ENCODE data around the gene FAM25G. TPM values are rescaled to one million over a fixed set of nuclear protein-coding genes. Genes with fewer than 3 reads are reported as not detected.
"Not testable (repeated sequence)": the region's sequence is repeated elsewhere in the genome, so short reads cannot be mapped to it uniquely, and the experiment has no call there.

Gene FAM25G
- not detected in 2 replicates for total RNA-seq

GRCh38 chr10:47491600-47491999, at the start of gene FAM25G:
FAM25G (minus strand) TSS chr10:47491700; CDS start chr10:47491674, 26 bp downstream.
- not testable (repeated sequence) for DNase-seq (ENCODE audit: low read depth in 2 of 2)

- DNase-seq (ENCODE audit: low read depth in 2 of 2), result not testable (repeated sequence)
Measured at GRCh38 chr10:47536430-47536829, 44.9 kb upstream of the FAM25G start.

GRCh38 chr10:47523475-47523874, 32.0 kb upstream of the FAM25G start, which contains the start of gene AGAP9:
AGAP9 (minus strand) TSS chr10:47523638; CDS start chr10:47523526, 112 bp downstream.
- not testable (repeated sequence) for DNase-seq (ENCODE audit: low read depth in 2 of 2)

- not testable (repeated sequence) for DNase-seq (ENCODE audit: low read depth in 2 of 2)
Measured at GRCh38 chr10:47502313-47502712, 10.8 kb upstream of the FAM25G start.

DNA sequence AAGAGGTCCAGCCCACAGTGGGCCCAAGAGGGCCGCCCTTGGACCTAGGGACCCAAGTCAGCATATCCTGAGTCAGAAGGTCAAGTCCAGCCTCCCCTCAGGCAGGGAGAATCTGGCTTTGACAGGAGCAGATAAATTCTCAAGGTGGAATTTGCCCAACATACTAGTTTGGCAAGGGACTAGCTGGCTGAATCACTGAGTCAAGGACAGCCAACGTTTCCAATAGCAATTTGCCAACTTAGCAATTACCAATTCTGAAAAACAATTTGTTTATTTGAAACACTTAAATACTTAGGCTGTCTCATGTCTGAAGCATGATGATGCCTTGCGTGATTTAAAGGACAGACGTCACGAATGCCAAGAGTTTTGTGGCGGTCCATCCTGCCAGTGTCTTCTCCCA, 2.7 kb upstream of the FAM25G start:
- DNase-seq (ENCODE audit: low read depth in 2 of 2), result not testable (repeated sequence)

DNA sequence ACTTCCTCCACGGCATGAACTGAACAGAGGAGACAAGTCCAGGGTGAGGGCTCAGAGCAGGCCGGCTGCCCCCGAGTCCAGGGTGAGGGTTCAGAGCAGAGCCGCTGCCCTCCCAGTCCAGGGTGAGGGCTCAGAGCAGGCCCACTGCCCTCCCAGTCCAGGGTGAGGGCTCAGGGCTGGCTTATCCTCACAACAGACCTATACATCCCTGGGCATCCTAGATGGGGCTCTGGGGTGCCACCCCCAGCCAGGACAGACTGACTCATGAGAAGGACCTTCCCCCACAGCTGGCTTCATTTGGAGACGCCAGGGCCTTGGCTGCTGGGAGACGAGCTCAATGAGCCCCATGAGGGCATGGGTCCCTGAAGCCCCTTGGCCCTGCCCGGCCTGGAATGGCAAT, 1.9 kb downstream of the FAM25G start:
- not testable (repeated sequence) for DNase-seq (ENCODE audit: low read depth in 2 of 2)

GRCh38 chr10:47485943-47486342, 5.6 kb downstream of the FAM25G start:
- DNase-seq (ENCODE audit: low read depth in 2 of 2), result not testable (repeated sequence)

DNA sequence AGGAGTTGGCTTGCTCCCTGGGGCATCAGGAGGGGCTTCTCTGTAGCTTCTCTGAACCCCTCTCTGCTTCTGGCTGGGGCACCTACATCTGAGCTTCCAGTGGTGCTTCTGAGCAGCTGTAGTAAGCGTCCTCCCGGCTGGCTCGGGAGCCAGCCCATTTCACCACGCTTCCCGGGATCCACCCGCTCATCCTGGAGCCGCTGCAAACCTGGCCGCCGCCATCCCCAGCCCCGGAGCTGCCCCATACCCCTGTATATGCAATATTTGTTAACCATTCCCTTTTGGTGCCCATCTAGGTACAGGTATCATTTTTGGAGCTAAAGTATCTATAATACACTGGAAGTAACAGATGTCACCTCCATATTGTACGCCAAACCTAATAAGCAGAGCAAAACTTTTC, 6.7 kb downstream of the FAM25G start:
- not testable (repeated sequence) for DNase-seq (ENCODE audit: low read depth in 2 of 2)

- not testable (repeated sequence) for DNase-seq (ENCODE audit: low read depth in 2 of 2)
Measured at GRCh38 chr10:47483923-47484322, 7.6 kb downstream of the FAM25G start, which contains the start of gene ANXA8. ANXA8 (minus strand) TSS chr10:47484115; CDS start chr10:47483933, 182 bp downstream.

DNA sequence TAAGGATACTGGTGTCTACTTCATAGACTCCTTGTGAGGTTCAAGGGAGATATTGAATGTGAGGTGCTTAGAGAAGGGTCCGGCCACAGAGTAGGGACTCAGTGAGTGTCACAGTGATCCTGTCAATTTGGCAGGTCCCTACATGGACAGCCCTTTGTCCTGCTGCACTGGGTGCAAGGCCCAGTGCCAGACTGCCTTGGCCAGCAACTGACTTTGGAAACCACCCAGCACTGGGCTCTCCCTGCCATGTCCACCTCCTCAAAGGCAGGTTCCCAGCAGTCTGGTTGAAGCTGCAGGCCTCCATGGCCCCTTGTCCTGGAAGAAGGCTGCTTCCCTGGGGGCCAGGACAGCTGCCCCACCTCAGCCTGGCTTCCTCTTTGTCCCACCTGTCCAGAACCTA, 9.1 kb downstream of the FAM25G start:
- DNase-seq (ENCODE audit: low read depth in 2 of 2), result not testable (repeated sequence)

- DNase-seq (ENCODE audit: low read depth in 2 of 2), result not testable (repeated sequence)
Measured at GRCh38 chr10:47481768-47482181, 9.7 kb downstream of the FAM25G start.

DNA sequence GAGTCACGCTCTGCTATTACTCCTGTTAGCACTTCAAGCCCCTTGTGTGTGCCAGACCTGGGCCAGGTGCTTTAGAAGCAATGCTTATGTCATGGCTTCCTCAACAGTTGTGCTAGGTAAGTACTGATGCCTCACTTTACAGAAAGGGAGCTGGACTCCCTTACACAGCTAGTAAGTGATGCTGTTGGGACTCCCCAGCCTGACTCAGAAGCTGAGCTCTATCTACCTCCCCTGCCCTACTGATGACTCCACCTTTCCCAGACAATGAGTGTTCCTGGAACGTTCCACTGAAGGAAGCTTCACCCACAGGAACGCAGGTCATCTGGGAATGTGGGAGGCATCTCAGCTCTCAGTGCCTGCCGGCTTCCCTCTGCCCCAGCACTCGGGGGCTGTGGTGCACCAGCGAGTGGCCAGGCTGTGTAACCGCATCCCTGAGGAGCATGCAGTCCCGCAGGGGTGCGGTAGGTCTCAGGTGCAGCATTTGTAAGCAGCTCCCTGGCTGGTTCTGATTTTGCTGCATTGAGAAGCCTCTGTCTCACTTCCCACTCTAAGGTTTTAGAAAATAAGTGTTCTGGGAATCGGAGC, 10.2 kb downstream of the FAM25G start:
- peak in 1 of 2 donors; percentile 0 for DNase-seq (ENCODE audit: low read depth in 2 of 2)

DNA sequence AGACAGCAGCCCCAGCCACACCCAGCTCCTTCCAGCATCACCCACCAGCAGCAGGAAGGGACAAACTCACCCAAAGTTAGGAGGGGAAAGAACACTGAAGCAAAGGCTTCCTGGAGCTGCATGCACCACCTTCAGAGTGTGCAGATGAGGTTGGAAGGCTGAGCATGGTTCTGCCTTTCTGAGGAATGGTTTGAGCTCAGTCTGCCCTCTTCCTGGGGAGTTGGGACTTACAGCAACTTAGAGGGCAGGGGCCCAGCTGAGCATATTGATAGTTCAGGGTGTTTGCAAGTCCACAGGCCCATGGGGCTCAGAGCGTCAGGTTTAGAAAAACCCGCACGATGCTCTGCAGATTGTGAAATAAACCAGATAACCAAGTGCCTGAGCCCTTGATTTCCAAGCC, 11.4 kb downstream of the FAM25G start:
- not testable (repeated sequence) for DNase-seq (ENCODE audit: low read depth in 2 of 2)

DNA sequence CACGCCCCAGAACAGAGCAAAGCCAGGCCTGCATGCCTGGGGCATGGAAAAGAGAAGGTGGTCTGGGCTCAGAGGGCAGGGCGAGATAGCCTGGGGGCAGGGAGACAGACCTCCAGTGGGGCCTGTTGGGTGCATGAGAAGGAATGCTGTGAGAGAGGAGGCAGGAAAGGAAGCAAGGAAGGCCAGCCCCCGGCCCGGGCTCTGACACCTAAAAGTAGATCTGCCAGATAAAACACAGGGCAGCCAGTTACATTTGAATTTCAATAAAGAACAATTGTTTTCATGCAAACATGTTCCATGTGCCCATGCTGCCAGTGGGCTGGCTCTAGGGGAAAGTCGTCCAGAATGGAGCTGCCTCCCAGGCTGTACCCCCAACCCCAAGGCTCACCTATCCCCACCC, 13.4 kb downstream of the FAM25G start:
- not testable (repeated sequence) for DNase-seq (ENCODE audit: low read depth in 2 of 2)

DNA sequence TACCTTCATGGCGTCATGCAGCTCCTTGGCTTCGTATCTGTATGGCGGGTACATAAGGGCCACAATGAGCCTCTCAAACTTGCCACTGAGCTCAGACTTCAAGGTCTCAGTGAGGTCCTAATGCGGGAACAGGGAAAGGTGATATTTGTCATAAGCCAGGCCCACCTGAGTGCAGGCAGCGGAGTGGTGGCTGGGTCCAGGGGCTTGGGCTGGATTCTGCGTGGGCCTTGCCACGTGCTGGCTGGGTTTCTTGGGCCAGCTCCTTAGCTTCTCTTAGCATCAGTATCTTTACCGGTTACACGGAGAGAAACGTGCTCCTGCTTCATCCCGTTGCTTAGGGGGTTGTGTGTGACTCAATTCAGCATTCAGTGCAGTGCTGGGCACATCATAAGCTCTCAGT, 14.4 kb downstream of the FAM25G start:
- not testable (repeated sequence) for DNase-seq (ENCODE audit: low read depth in 2 of 2)

- not testable (repeated sequence) for DNase-seq (ENCODE audit: low read depth in 2 of 2)
Measured at GRCh38 chr10:47475101-47475500, 16.4 kb downstream of the FAM25G start.

DNA sequence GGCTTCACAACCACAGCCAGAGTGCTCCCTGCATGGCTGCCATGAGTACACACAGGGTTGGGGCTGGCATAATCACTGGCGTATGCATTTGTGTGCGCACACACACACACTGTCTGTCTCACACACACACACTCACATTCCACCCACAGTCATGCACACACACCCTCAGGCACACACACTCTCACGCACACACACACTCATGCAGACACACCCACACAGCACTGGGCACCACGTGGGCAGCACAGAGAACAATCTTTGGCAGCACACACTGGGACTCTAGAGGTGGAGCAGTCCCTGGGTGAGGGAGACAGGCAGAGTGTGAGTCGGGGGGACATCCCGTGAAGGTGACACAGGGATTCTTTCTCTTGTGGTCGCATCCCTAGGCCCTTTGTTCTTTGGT, 18.0 kb downstream of the FAM25G start:
- DNase-seq (ENCODE audit: low read depth in 2 of 2), result not testable (repeated sequence)

- not testable (repeated sequence) for DNase-seq (ENCODE audit: low read depth in 2 of 2)
Measured at GRCh38 chr10:47472647-47473046, 18.9 kb downstream of the FAM25G start.

- not testable (repeated sequence) for DNase-seq (ENCODE audit: low read depth in 2 of 2)
Measured at GRCh38 chr10:47472072-47472471, 19.4 kb downstream of the FAM25G start.

DNA sequence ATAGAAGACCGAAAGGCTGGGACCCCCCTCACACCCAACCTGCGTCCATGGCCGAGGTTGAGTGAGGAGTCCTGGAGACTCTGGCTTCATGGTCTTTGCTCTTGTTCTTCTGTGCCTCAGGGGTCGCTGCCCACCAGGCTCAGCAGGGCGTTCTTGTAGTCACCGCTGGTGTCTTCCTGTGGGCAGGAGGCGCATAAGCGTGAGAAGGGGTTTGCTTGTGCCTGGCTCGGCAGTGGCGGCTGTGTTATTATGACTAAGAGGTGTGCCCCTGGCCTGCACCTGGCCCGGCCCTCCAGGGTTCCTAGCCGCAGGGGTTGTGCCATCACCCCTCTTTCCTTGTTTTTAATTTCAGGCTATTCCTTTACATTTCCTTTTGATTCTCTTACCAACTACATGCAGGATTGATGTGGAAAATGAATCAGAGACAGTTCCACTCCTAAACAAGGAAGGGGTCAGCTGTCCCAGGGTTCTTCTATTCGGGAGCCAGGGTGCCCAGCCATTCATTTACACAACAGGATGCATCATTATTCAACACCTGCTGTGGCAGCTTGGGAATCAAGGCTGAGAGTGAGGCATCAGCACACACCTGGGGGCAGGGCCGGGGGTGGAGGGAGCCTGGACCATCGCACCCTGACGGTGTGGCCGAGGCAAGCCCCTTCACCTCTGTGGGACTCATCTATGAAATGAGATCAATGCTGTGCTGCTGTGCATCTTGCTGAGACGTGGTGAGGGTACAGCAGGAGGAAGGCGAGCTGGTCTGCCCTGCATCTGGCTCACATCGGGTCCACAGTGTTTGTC, 22.6 kb downstream of the FAM25G start:
- DNase-seq (ENCODE audit: low read depth in 2 of 2), result not testable (repeated sequence)

DNA sequence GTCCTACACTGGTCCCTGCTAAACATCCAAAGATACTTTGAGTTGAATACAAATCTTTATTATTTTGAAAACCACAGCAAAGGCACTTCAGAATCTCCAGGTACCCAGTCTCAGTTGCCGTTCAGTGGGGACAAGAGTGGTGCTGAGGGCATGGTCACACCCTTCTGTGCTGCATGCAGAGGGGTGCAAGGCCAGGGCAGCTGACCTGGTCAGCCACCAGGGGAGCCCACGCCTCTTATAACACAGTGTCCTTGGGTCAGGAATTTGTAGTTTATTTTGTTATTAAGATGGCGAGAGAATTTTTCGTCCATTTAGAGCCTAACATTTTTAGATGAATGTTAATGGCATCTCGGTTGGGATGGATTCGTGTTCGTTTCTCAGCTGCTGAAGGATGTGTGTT, 23.5 kb downstream of the FAM25G start:
- not testable (repeated sequence) for DNase-seq (ENCODE audit: low read depth in 2 of 2)

GRCh38 chr10:47467458-47467857, 24.0 kb downstream of the FAM25G start:
- not testable (repeated sequence) for DNase-seq (ENCODE audit: low read depth in 2 of 2)
